Measurements from ENCODE around the gene ZNF438.
"Not testable (repeated sequence)": the region's sequence is repeated elsewhere in the genome, so short reads cannot be mapped to it uniquely, and the experiment has no call there.

ZNF438 gene

GRCh38 chr10:31042670-31043069, 11.0 kb upstream of the ZNF438 start:
- no peak for DNase-seq

GRCh38 chr10:31041011-31041410, 9.3 kb upstream of the ZNF438 start:
- no peak for DNase-seq

GRCh38 chr10:31039006-31039405, 7.3 kb upstream of the ZNF438 start:
- not testable (repeated sequence) for DNase-seq

- DNase-seq: no peak
Observed at GRCh38 chr10:31037749-31038148, 6.1 kb upstream of the ZNF438 start.

- peak in 2 of 3 experiments; percentile 2 to 51 for DNase-seq
Observed at GRCh38 chr10:31036209-31036608, 4.5 kb upstream of the ZNF438 start.

- DNase-seq: no peak
Observed at GRCh38 chr10:31035266-31035798, 3.7 kb upstream of the ZNF438 start.

GRCh38 chr10:31034098-31034909, 2.6 kb upstream of the ZNF438 start:
- no peak for DNase-seq

- DNase-seq: no peak
Observed at GRCh38 chr10:31033147-31033546, 1.5 kb upstream of the ZNF438 start.

GRCh38 chr10:31032258-31033132, 830 bp upstream of the ZNF438 start:
- DNase-seq: peak; percentile 80 to 90 (median 88)

- DNase-seq: no peak
Observed at GRCh38 chr10:31031205-31031557, 484 bp downstream of the ZNF438 start.

- no peak for DNase-seq
Observed at GRCh38 chr10:31030800-31031199, 865 bp downstream of the ZNF438 start.

- no peak for DNase-seq
Observed at GRCh38 chr10:31030260-31030659, 1.4 kb downstream of the ZNF438 start.

GRCh38 chr10:31028081-31028480, 3.6 kb downstream of the ZNF438 start:
- no peak for DNase-seq

- not testable (repeated sequence) for DNase-seq
Observed at GRCh38 chr10:31026279-31026678, 5.4 kb downstream of the ZNF438 start.

GRCh38 chr10:31025142-31025541, 6.5 kb downstream of the ZNF438 start:
- no peak for DNase-seq

GRCh38 chr10:31023558-31023957, 8.1 kb downstream of the ZNF438 start:
- no peak for DNase-seq

- no peak for DNase-seq
Observed at GRCh38 chr10:31020209-31020608, 11.5 kb downstream of the ZNF438 start.

- DNase-seq: no peak
Observed at GRCh38 chr10:31018962-31019361, 12.7 kb downstream of the ZNF438 start.

- DNase-seq: no peak
Observed at GRCh38 chr10:31018356-31018750, 13.3 kb downstream of the ZNF438 start.

- DNase-seq: no peak
Observed at GRCh38 chr10:31017534-31018355, 13.9 kb downstream of the ZNF438 start.

- no peak for DNase-seq
Observed at GRCh38 chr10:31014161-31014875, 17.3 kb downstream of the ZNF438 start.

GRCh38 chr10:31013331-31013730, 18.3 kb downstream of the ZNF438 start:
- no peak for DNase-seq
